Measurements from ENCODE around the gene PTPRF. TPM values are rescaled to one million over a fixed set of nuclear protein-coding genes. Genes with fewer than 3 reads are reported as not detected.
"Not testable (repeated sequence)": the region's sequence is repeated elsewhere in the genome, so short reads cannot be mapped to it uniquely, and the experiment has no call there.

The PTPRF gene
- total and polyA plus RNA-seq, 11 donors: 0.91 to 74.1 (median 5.8) TPM

DNA sequence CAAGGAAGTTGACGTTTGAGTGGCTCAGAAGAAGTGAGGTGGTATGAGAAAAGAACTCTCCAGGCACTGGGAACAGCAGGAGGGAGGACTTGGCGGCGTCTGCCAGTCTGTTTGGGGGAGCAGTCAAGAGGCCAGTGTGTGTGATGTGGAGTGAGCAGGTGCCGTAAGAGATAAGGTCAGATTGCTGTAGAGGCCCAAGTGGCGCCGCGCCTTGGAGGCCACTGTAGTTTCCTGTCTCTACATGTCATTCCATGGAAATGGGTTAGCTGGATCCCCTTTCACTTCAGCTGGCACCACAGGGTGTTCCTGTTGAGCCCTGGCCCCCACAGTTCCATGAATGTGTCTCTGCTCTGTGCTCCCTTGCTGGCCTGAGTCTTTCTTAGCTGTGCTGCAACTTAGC is 35.5 kb upstream of the PTPRF start:
- Histone ChIP-seq H3K27ac (no peak overlapping the region), H3K36me3 (no peaks in the 10 kb centered on the region), H3K9me3 (peaks cover 0 to 16% (median 3%) of the 10 kb centered on the region in 12 donors), H3K4me1 (no peaks in the 10 kb centered on the region), H3K4me3 (no peak overlapping the region), H3K27me3 (no peaks in the 10 kb centered on the region)
- DNase-seq (no peak), ATAC-seq (no peak)
- intact Hi-C loops (cut with DNase I): no loop called here
- WGBS, 4 donors: 88 to 92% (median 89%) methylated on average over 7 of the region's 7 CpGs
- TF ChIP-seq POLR2A (IDR thresholded peaks at IDR 0.05): no peak
- TF ChIP-seq, protein P1, sequence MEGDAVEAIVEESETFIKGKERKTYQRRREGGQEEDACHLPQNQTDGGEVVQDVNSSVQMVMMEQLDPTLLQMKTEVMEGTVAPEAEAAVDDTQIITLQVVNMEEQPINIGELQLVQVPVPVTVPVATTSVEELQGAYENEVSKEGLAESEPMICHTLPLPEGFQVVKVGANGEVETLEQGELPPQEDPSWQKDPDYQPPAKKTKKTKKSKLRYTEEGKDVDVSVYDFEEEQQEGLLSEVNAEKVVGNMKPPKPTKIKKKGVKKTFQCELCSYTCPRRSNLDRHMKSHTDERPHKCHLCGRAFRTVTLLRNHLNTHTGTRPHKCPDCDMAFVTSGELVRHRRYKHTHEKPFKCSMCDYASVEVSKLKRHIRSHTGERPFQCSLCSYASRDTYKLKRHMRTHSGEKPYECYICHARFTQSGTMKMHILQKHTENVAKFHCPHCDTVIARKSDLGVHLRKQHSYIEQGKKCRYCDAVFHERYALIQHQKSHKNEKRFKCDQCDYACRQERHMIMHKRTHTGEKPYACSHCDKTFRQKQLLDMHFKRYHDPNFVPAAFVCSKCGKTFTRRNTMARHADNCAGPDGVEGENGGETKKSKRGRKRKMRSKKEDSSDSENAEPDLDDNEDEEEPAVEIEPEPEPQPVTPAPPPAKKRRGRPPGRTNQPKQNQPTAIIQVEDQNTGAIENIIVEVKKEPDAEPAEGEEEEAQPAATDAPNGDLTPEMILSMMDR (IDR thresholded peaks at IDR 0.05): no peak

DNA sequence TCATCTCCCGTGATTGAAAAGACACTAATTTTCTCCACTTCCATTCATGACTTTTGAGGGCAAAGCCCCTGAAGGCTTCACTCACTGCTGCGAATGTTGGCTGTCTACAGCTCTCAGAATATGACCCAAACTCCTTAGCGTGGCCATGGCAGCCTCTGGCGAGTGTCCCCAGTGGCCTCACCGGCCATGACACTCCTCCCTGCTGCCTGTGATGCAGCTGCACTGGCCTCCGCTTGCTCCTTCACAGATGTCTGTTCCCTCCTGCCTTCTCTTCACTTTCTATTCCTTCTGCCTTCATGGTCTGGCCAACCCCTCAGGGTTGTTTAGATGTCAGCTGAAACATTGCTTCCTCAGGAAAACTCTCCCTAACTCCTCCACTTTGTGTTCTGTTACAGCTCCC is 30.8 kb upstream of the PTPRF start:
- ATAC-seq (no peak), DNase-seq (no peak)
- Histone ChIP-seq H3K27me3 (no peaks in the 10 kb centered on the region), H3K27ac (no peak overlapping the region), H3K9me3 (no peaks in the 10 kb centered on the region), H3K36me3 (no peaks in the 10 kb centered on the region), H3K4me3 (no peak overlapping the region), H3K4me1 (no peaks in the 10 kb centered on the region)
- TF ChIP-seq, protein P1 (IDR thresholded peaks at IDR 0.05): no peak
- no peak for TF ChIP-seq POLR2A (IDR thresholded peaks at IDR 0.05)
- 64 to 72% (median 69%) methylated on average over 6 of the region's 6 CpGs for WGBS, 4 donors
- intact Hi-C loops (cut with DNase I): no loop called here

DNA sequence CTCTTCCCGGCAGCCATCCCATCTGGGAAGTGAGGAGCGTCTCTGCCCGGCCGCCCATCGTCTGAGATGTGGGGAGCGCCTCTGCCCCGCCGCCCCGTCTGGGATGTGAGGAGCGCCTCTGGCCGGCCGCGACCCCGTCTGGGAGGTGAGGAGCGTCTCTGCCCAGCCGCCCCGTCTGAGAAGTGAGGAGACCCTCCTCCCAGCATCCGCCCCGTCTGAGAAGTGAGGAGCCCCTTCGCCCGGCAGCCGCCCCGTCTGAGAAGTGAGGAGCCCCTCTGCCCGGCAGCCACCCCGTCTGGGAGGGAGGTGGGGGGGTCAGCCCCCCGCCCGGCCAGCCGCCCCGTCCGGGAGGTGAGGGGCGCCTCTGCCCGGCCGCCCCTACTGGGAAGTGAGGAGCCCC is 28.9 kb upstream of the PTPRF start:
- DNase-seq; H3K27ac ChIP-seq; H3K9me3 ChIP-seq; H3K4me3 ChIP-seq; ATAC-seq; H3K4me1 ChIP-seq; H3K36me3 ChIP-seq; H3K27me3 ChIP-seq; intact Hi-C loops (cut with DNase I): not testable (repeated sequence)
- 86 to 97% (median 95%) methylated on average over 7 to 22 of the region's 33 CpGs for WGBS, 4 donors

DNA sequence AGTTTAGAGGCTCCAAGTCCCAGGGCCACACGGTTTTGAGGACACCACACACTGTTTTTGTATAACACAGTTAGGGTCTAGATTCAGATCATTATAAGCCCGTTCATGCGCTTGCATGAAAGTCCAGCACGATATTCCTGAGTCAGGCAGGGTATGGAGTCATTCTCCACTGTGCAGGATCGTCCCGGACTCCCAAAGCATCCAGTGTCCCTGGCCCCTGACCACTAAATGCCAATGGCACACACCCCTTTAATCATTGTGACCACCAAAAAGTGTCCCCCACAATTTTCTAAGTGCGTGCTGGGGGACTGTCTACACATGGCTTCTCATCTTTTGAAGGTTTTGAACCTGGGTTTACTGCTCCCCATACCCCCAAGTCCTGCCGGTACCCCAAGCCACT is 27.1 kb upstream of the PTPRF start:
- no peak for ATAC-seq
- Histone ChIP-seq H3K4me3 (no peak overlapping the region), H3K9me3 (no peaks in the 10 kb centered on the region), H3K4me1 (no peaks in the 10 kb centered on the region), H3K36me3 (no peaks in the 10 kb centered on the region), H3K27me3 (no peaks in the 10 kb centered on the region), H3K27ac (no peak overlapping the region)
- peak in 1 of 5 donors; percentile 3 for DNase-seq
- TF ChIP-seq, protein P1 (IDR thresholded peaks at IDR 0.05): no peak
- TF ChIP-seq POLR2A (IDR thresholded peaks at IDR 0.05): no peak
- 90 to 95% (median 93%) methylated on average over 8 of the region's 8 CpGs for WGBS, 4 donors
- intact Hi-C loops (cut with DNase I): no loop called here

DNA sequence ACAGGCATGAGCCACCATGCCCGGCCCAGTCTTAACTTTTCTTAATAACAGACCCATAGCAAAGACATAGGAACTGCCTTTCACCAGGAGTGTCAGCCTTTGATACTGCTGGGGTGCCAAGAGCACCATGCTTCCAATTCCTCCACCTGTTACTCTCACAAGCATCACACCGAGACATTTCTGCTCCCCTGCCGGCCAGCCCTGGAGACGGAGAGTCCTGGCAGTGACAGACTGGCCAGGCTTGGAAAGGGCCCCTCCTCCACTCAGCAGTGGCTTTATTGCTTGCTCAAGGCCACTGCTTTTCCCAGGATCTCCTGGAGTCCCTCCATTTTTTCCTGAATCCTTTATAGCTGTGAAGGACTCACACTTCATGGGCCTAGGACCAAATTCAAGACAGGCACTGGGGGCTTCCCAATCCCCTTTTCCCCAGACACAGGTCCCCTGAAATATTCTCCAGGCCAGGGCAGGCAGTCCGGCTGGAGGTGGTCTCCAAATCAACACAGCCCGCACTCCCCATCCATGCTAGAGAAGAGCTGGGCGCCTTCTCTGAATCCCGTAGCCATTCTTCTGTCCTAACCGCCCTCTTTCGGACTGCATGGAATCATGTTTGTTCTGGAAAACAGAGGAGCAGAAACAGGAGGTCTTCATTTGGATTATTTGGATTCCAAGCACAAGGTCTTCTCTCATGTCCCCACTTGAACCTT is 25.5 kb upstream of the PTPRF start:
- WGBS, 4 donors: 87 to 93% (median 89%) methylated on average over 10 of the region's 10 CpGs
- Histone ChIP-seq H3K27me3 (no peaks in the 10 kb centered on the region), H3K4me1 (no peaks in the 10 kb centered on the region), H3K27ac (no peak overlapping the region), H3K36me3 (no peaks in the 10 kb centered on the region), H3K4me3 (no peak overlapping the region), H3K9me3 (no peaks in the 10 kb centered on the region)
- TF ChIP-seq, protein P1 (IDR thresholded peaks at IDR 0.05): no peak
- TF ChIP-seq POLR2A (IDR thresholded peaks at IDR 0.05): no peak
- DNase-seq (peak in 1 of 5 donors; percentile 6), ATAC-seq (no peak)
- intact Hi-C loops (cut with DNase I): no loop called here
